RKO (cell line): ENCODE data around the gene SWT1.
A peak's percentile ranks its signal among the peaks of the same experiment; 100 is the strongest.
"Not testable (repeated sequence)": the region's sequence is repeated elsewhere in the genome, so short reads cannot be mapped to it uniquely, and the experiment has no call there.

Experiments used
- DNase-seq: peaks from one replicate; pipeline ENCODE4 v3.0.0-alpha.2; 2016; ENCODE audit warnings: low spot score

The SWT1 gene

GRCh38 chr1:185249563-185249962 is 92.6 kb downstream of the SWT1 start:
- DNase-seq: no peak

GRCh38 chr1:185250063-185250462 is 93.1 kb downstream of the SWT1 start:
- no peak for DNase-seq

- DNase-seq: not testable (repeated sequence)
Measured at GRCh38 chr1:185251928-185252327, 95.0 kb downstream of the SWT1 start.

- DNase-seq: not testable (repeated sequence)
Measured at GRCh38 chr1:185252404-185252803, 95.4 kb downstream of the SWT1 start.

GRCh38 chr1:185255595-185255994 is 98.6 kb downstream of the SWT1 start:
- not testable (repeated sequence) for DNase-seq

GRCh38 chr1:185257116-185257949 is 100.4 kb downstream of the SWT1 start:
- not testable (repeated sequence) for DNase-seq

- DNase-seq: no peak
Measured at GRCh38 chr1:185257950-185258208, 100.9 kb downstream of the SWT1 start.

- no peak for DNase-seq
Measured at GRCh38 chr1:185258676-185259075, 101.7 kb downstream of the SWT1 start.

GRCh38 chr1:185260611-185261010 is 103.6 kb downstream of the SWT1 start:
- DNase-seq: no peak

- DNase-seq: no peak
Measured at GRCh38 chr1:185262151-185262550, 105.2 kb downstream of the SWT1 start.

- no peak for DNase-seq
Measured at GRCh38 chr1:185263292-185263691, 106.3 kb downstream of the SWT1 start.

- no peak for DNase-seq
Measured at GRCh38 chr1:185263780-185264179, 106.8 kb downstream of the SWT1 start.

- DNase-seq: no peak
Measured at GRCh38 chr1:185265314-185265713, 108.3 kb downstream of the SWT1 start.

GRCh38 chr1:185267301-185267700 is 110.3 kb downstream of the SWT1 start:
- DNase-seq: no peak

GRCh38 chr1:185267701-185268100 is 110.7 kb downstream of the SWT1 start:
- no peak for DNase-seq

GRCh38 chr1:185268352-185268751 is 111.4 kb downstream of the SWT1 start:
- DNase-seq: no peak

GRCh38 chr1:185271921-185272320 is 115.0 kb downstream of the SWT1 start:
- DNase-seq: no peak

GRCh38 chr1:185279571-185279970 is 122.6 kb downstream of the SWT1 start:
- peak; percentile 34 for DNase-seq

GRCh38 chr1:185280589-185280988 is 123.6 kb downstream of the SWT1 start:
- no peak for DNase-seq

GRCh38 chr1:185281245-185281644 is 124.3 kb downstream of the SWT1 start:
- no peak for DNase-seq

GRCh38 chr1:185284116-185284515 is 127.1 kb downstream of the SWT1 start:
- DNase-seq: no peak

- no peak for DNase-seq
Measured at GRCh38 chr1:185284533-185285276, 127.7 kb downstream of the SWT1 start.

GRCh38 chr1:185287451-185287850 is 130.5 kb downstream of the SWT1 start:
- DNase-seq: no peak

GRCh38 chr1:185288435-185288834 is 131.5 kb downstream of the SWT1 start:
- DNase-seq: no peak
